Activated naive CD8-positive, alpha-beta T cell treated with anti-CD3 and anti-CD28 coated beads, Interleukin-2, amount 10 ng/mL, durations not matched to agents 7 days and 5 days (primary cell): Measurements from ENCODE around the gene FAF1. TPM values are rescaled to one million over a fixed set of nuclear protein-coding genes. Genes with fewer than 3 reads are reported as not detected.
A peak's percentile ranks its signal among the peaks of the same experiment; 100 is the strongest.

Source experiments
- ATAC-seq: fragments of 150-1000 bp; cut with Tn5 transposase; one replicate; pipeline ENCODE4 v1.10.0; 2021; ENCODE audit warnings: low read depth, moderate library complexity
- POLR2A ChIA-PET: fragments of 350-600 bp; sonication (Branson Sonifier 250); formaldehyde crosslinking; loops from one replicate; lab custom pipeline; 2021; ENCODE audit warnings: antibody characterized with exemption; lab: Charles Lee
- DNase-seq: peaks from one replicate; pipeline ENCODE4 v3.0.0; 2021
- H3K27ac Mint-ChIP-seq: one replicate; pipeline ENCODE4 v1.8.0; 2022; ENCODE audit warnings: mild to moderate bottlenecking, mixed read lengths
- H3K27me3 Mint-ChIP-seq: one replicate; pipeline ENCODE4 v1.8.0; 2022; ENCODE audit warnings: mild to moderate bottlenecking, moderate library complexity, mixed read lengths
- H3K36me3 Mint-ChIP-seq: one replicate; pipeline ENCODE4 v1.8.0; 2021; ENCODE audit warnings: mild to moderate bottlenecking, mixed read lengths
- H3K4me1 Mint-ChIP-seq: one replicate; pipeline ENCODE4 v1.8.0; 2021; ENCODE audit warnings: mixed read lengths
- H3K4me3 Mint-ChIP-seq: one replicate; pipeline ENCODE4 v1.8.0; 2022; ENCODE audit warnings: mild to moderate bottlenecking, moderate library complexity, mixed read lengths
- H3K9me3 Mint-ChIP-seq: one replicate; pipeline ENCODE4 v1.8.0; 2021; ENCODE audit warnings: mixed read lengths
- total RNA-seq, 2 experiments: library from RNA; stranded (reverse); gene quantifications; one replicate each; pipeline ENCODE4 v1.2.3, GENCODE V29; 2021

Gene FAF1
- total RNA-seq, 2 experiments from 2014 or later, result 70.3 to 75.2 TPM

DNA sequence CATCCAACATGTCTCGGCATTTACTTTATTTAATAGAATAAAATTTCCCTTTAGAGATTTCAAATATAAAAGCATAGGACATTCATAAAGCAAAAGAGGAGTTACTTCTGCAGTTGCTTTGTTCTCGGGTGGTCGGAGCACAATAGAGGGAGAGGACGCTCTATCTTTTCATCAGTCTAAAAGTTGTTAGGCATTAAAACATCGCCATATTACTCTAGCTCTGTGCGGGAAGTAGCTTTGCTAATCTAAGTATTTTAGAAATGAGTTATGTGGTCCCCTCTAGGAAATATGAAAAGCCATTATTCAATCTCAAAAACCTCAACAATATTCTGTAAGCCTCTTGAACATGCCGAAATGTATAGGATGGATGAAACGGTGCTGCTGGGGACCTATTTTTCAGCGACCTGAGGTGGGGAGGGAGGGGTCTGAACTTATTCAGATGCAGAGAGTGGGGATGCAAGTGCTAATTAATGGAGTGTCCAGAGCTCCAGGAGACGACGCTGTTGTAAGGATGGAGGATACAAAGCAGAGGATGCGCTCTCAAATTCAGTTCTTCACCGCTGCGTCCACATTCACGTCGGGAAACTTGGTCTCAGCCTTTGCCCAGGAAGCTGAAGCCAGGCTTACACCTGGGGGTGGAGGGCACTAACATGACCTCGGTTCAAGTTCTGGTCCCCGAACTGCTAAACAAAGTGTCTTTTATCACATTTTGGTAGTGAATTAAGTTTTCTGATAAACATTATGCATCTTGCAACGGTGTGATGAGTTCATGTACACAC, 16.2 kb upstream of the FAF1 start:
- Mint-ChIP-seq H3K4me3 (peak overlapping the region; percentile 85), H3K4me1 (peaks cover 28% of the 10 kb centered on the region), H3K27me3 (peaks cover 24% of the 10 kb centered on the region), H3K36me3 (peaks cover 24% of the 10 kb centered on the region), H3K9me3 (no peaks in the 10 kb centered on the region), H3K27ac (peak overlapping the region; percentile 82)
- DNase-seq (no peak), ATAC-seq (peak; percentile 5)
- POLR2A ChIA-PET, result interaction anchor here (1.3 to 3.7 kb wide), 3 partner anchors 7 to 31 kb away, joined by 3 to 108 read pairs (median 45); partner anchors contain the start of genes CDKN2C and FAF1

DNA sequence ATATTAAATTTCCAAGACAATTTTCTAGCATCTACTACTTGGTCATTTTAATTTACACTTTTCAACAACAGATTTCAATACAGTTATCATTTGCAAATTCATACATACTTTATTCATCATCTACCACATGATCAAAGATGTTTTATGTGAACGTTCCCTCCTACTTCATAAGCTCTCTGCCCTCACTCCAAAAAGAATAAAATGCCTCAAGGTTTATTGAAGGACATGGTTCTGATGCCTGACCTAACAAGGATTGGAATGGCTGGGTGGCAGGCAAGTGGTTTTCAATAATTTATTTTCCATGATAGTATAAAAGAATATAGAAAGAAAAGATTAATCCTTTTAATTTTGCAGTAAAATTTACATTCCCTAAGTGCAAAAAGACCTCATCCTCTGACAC, 15.4 kb upstream of the FAF1 start:
- H3K4me1 Mint-ChIP-seq, result peaks cover 30% of the 10 kb centered on the region
- no peaks in the 10 kb centered on the region for H3K9me3 Mint-ChIP-seq
- no peak overlapping the region for H3K27ac Mint-ChIP-seq
- POLR2A ChIA-PET, result no interaction called here
- no peak for DNase-seq
- peaks cover 30% of the 10 kb centered on the region for H3K36me3 Mint-ChIP-seq
- no peak overlapping the region for H3K4me3 Mint-ChIP-seq
- peaks cover 20% of the 10 kb centered on the region for H3K27me3 Mint-ChIP-seq
- no peak for ATAC-seq

DNA sequence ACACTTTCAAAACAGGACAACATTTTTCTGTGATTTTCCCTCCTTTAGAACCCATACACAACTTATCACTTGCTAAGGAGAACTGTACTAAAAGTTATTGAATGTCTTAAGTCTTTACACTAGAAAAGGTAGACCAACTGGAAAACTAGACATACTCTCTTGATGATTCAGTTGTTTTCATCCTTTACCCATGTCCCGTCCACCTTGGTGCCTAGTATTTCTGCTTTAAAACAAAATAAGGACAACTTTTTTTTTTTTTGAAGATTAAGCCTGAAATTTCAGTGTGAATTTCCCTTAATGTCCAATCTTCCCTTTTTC, 14.5 kb upstream of the FAF1 start:
- H3K36me3 Mint-ChIP-seq, result peaks cover 36% of the 10 kb centered on the region
- POLR2A ChIA-PET, result interaction anchor here (2.3 kb wide), 1 partner anchor 14 kb away, joined by 5 read pairs; the partner anchor contains the start of gene FAF1
- H3K27me3 Mint-ChIP-seq, result peaks cover 13% of the 10 kb centered on the region
- H3K4me1 Mint-ChIP-seq, result peaks cover 26% of the 10 kb centered on the region
- no peak overlapping the region for H3K4me3 Mint-ChIP-seq
- DNase-seq (no peak), ATAC-seq (no peak)
- no peak overlapping the region for H3K27ac Mint-ChIP-seq
- no peaks in the 10 kb centered on the region for H3K9me3 Mint-ChIP-seq

DNA sequence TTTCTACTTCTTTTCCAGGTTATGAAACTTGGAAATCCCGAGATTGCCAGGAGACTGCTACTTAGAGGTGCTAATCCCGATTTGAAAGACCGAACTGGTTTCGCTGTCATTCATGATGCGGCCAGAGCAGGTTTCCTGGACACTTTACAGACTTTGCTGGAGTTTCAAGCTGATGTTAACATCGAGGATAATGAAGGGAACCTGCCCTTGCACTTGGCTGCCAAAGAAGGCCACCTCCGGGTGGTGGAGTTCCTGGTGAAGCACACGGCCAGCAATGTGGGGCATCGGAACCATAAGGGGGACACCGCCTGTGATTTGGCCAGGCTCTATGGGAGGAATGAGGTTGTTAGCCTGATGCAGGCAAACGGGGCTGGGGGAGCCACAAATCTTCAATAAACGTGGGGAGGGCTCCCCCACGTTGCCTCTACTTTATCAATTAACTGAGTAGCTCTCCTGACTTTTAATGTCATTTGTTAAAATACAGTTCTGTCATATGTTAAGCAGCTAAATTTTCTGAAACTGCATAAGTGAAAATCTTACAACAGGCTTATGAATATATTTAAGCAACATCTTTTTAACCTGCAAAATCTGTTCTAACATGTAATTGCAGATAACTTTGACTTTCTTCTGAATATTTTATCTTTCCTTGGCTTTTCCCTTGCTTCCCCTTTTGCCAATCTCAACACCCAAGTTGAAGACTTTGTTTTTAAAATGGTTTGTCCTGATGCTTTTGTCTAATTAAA, 14.0 kb upstream of the FAF1 start:
- Mint-ChIP-seq H3K27me3 (peaks cover 9% of the 10 kb centered on the region), H3K4me1 (peaks cover 23% of the 10 kb centered on the region), H3K27ac (no peak overlapping the region), H3K4me3 (no peak overlapping the region), H3K36me3 (peaks cover 36% of the 10 kb centered on the region), H3K9me3 (no peaks in the 10 kb centered on the region)
- ATAC-seq (no peak), DNase-seq (no peak)
- POLR2A ChIA-PET, result interaction anchor here (2.3 kb wide), 1 partner anchor 14 kb away, joined by 5 read pairs; the partner anchor contains the start of gene FAF1

DNA sequence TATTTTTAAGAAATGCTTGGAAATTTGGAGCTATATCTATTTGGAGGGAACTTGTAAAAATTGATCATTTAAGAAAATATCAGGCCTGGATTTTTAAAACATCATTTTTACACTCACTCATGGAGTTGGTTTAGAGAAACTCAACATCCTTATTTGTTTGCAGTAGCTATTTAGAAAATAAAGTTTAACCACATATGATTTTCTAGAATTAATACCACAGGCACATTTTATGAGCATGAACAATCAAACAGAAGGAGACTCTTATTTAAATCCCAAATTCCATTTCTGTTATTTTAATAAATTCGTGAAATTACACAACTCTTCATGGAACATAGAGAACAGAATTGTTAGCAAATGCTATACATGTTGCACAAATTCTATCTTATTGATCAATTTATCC, 13.2 kb upstream of the FAF1 start:
- no peak for ATAC-seq
- Mint-ChIP-seq H3K4me3 (no peak overlapping the region), H3K27me3 (peaks cover 3% of the 10 kb centered on the region), H3K36me3 (peaks cover 37% of the 10 kb centered on the region), H3K9me3 (no peaks in the 10 kb centered on the region), H3K27ac (no peak overlapping the region), H3K4me1 (peaks cover 17% of the 10 kb centered on the region)
- POLR2A ChIA-PET, result interaction anchor here (2.3 kb wide), 1 partner anchor 13 kb away, joined by 5 read pairs; the partner anchor contains the start of gene FAF1
- DNase-seq, result no peak

DNA sequence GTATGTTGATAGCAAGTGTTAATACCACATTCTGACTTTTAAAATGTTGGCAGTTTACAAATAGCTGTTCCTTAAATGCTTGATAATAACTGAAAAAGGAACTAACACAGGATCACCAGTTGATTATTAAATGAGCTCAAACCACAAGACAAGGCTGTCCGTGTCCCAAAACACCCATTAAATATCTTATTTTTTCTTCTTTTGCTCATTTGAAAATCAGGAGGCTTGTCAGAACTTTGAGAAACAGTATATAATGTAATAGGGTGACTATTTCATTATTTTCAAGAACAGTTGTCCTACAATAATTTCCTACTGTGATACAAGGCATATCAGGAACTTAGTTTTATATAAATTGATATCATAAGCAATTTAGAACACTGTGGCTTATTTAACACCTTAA, 12.7 kb upstream of the FAF1 start:
- no peaks in the 10 kb centered on the region for H3K9me3 Mint-ChIP-seq
- H3K4me1 Mint-ChIP-seq, result peaks cover 18% of the 10 kb centered on the region
- POLR2A ChIA-PET, result interaction anchor here (0.6 to 2.3 kb wide), 2 partner anchors 13 to 197 kb away, joined by 5 read pairs; partner anchors contain the start of gene FAF1
- H3K36me3 Mint-ChIP-seq, result peaks cover 37% of the 10 kb centered on the region
- DNase-seq, result no peak
- no peak for ATAC-seq
- H3K27me3 Mint-ChIP-seq, result peaks cover 3% of the 10 kb centered on the region
- no peak overlapping the region for H3K27ac Mint-ChIP-seq
- H3K4me3 Mint-ChIP-seq, result peak overlapping the region; percentile 4

DNA sequence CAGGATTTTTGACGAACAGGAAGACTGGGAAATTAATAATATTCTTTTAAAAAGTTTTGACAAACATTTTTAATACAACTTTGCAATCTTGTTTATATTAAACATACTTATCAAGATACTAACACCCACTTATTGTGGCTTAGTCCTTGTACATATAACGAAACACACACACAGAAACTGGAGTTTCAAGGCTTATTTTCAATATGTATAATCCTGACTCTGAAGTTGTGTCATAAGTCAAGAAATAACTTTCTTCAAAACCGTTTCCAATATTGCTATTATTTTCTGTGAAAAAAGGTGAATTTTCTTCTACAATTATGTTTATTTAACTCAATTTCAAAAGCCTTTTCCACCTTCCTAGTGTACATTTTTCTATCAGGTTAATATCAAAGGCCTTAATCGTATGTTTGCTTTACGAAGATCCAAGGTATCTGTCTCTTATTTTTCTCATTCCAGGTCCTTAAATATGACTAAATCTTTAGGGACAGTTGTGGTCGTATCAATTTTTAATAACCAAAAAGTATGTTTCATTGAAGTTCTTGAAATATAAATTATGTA, 11.8 kb upstream of the FAF1 start:
- POLR2A ChIA-PET, result interaction anchor here (0.6 to 3.9 kb wide), 2 partner anchors 12 to 198 kb away, joined by 5 to 80 read pairs; partner anchors contain the start of gene FAF1
- H3K9me3 Mint-ChIP-seq, result no peaks in the 10 kb centered on the region
- DNase-seq (no peak), ATAC-seq (no peak)
- no peak overlapping the region for H3K27ac Mint-ChIP-seq
- H3K27me3 Mint-ChIP-seq, result peaks cover 3% of the 10 kb centered on the region
- peaks cover 22% of the 10 kb centered on the region for H3K4me1 Mint-ChIP-seq
- H3K4me3 Mint-ChIP-seq, result peak overlapping the region; percentile 99
- H3K36me3 Mint-ChIP-seq, result peaks cover 37% of the 10 kb centered on the region

DNA sequence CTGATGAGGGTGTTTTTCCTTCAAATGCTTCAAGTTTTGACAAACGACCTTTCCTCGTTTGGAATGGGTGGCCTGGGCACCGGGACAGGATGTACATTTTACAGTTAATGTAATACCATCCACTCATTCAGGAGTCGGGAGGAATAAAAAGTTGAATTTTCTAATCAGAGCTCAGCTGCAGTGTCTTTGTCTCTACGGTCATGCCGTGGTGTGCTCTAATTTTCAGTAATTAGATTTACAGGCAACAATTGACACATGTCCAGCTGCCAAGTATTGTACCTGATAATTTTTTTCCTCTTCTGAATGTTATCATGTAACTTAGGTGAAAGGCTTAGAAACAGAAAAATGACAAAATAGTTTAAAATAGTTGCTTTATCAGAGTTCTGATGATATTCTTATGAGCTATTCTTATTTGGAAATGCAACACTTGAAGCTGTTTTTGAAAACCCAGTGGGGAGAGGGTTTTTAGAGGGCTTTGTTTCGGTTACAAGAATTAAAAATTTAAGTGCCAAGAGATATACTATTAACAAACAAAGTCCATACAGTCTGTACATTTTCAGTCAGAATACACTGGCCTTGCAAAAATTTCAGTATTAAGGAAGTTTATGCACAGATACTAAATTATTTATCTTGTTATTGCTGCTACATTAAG, 11.0 kb upstream of the FAF1 start:
- peaks cover 34% of the 10 kb centered on the region for H3K36me3 Mint-ChIP-seq
- POLR2A ChIA-PET, result interaction anchor here (3.4 to 3.9 kb wide), 2 partner anchors 7 to 11 kb away, joined by 80 to 108 read pairs; partner anchors contain the start of gene FAF1
- H3K4me1 Mint-ChIP-seq, result peaks cover 15% of the 10 kb centered on the region
- no peaks in the 10 kb centered on the region for H3K9me3 Mint-ChIP-seq
- H3K27ac Mint-ChIP-seq, result peak overlapping the region; percentile 99
- peak overlapping the region; percentile 99 for H3K4me3 Mint-ChIP-seq
- ATAC-seq (no peak), DNase-seq (no peak)
- H3K27me3 Mint-ChIP-seq, result peaks cover 3% of the 10 kb centered on the region

DNA sequence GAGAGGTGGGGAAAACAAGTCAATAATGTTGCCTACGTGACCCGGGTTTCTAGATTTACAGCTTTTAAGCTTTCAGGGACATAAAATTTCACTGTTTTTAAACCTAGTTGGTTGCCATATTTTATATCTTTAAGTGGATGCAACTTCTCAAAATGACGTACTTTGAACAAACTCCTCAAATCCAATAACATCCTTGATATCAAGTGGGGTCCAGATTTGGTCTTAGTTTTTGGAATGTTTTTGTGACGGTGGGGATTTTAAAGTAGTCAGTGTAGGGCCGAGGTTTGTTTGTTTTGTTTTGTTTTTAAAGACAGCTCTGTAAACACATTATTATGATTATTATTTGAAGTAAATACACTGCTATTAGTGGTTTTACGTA, 10.4 kb upstream of the FAF1 start:
- Mint-ChIP-seq H3K4me1 (peaks cover 14% of the 10 kb centered on the region), H3K9me3 (no peaks in the 10 kb centered on the region), H3K36me3 (peaks cover 33% of the 10 kb centered on the region), H3K27ac (peak overlapping the region; percentile 99), H3K27me3 (peaks cover 3% of the 10 kb centered on the region), H3K4me3 (peak overlapping the region; percentile 99)
- ATAC-seq (no peak), DNase-seq (no peak)
- POLR2A ChIA-PET, result interaction anchor here (3.4 to 3.9 kb wide), 2 partner anchors 7 to 11 kb away, joined by 80 to 108 read pairs; partner anchors contain the start of gene FAF1

DNA sequence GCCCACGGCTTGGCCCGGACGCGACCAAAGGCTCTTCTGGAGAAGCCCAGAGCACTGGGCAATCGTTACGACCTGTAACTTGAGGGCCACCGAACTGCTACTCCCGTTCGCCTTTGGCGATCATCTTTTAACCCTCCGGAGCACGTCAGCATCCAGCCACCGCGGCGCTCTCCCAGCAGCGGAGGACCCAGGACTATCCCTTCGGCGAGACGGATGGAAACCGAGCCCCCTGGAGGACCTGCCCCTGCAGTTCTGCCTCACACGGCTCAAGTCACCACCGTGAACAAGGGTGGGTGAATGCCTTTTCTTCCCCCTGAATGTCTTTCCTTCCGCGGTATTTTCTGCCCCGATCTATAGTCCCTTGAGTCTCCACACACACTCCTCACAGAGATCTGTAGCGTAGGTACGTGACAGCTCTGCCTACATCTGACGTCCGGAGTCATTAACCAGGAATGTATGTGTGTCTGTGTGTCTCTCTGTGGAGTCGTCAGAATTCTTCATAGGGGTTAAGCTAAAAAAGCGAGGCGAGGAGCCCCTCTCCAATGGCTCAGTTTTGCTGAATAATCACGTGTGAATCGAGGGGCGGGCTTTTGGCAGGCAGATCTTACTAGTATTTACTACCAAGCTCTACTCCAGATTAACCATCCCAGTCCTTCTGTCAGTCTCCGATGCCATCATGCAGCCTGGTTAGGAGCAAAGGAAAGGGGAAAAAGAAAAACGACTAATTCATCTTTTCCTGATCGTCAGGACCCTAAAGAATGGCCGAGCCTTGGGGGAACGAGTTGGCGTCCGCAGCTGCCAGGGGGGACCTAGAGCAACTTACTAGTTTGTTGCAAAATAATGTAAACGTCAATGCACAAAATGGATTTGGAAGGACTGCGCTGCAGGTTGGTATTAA, 9.8 kb upstream of the FAF1 start, which contains the start of gene CDKN2C:
Gene CDKN2C (plus strand): TSS at position 635 of the 898 bp plus-strand sequence. CDS start 124 bp downstream, at position 759.
- Mint-ChIP-seq H3K9me3 (no peaks in the 10 kb centered on the region), H3K27me3 (peaks cover 7% of the 10 kb centered on the region), H3K27ac (peak within 1 kb of the TSS; percentile 100), H3K4me3 (peak within 1 kb of the TSS; percentile 99), H3K4me1 (peaks cover 14% of the 10 kb centered on the region), H3K36me3 (peaks cover 32% of the 10 kb centered on the region)
- ATAC-seq (peak; percentile 23), DNase-seq (peak; percentile 54)
- POLR2A ChIA-PET, result interaction anchor here (0.9 to 3.9 kb wide), 3 partner anchors 8 to 17 kb away, joined by 3 to 108 read pairs (median 80); partner anchors contain the start of gene FAF1

DNA sequence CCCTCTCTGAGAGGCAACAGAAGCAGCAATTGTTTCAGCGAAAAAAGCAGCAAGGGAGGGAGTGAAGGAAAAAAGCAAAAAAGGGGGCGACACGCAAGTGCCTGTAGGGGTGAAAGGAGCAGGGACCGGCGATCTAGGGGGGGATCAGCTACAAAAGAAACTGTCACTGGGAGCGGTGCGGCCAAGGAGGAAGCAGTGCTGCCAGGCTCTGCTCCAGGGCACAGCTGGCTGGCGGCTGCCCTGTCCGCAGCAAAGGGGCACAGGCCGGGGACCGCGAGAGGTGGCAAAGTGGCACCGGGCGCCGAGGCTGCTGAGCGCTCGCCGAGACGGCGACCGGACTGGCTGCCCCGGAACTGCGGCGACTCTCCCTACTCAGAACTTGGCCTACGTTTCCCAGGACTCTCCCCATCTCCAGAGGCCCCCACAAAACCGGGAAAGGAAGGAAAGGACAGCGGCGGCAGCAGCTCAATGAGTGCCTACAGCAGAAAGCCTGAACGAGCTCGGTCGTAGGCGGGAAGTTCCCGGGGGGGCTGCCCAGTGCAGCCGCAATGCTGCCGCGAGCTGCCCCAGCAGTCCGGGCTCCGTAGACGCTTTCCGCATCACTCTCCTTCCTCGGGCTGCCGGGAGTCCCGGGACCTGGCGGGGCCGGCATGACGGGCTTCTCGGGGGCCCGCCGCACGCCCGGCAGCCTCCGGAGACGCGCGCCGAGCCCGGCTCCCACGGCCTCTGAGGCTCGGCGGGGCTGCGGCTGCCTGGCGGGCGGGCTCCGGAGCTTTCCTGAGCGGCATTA, 8.9 kb upstream of the FAF1 start:
- peak; percentile 73 for DNase-seq
- Mint-ChIP-seq H3K27me3 (peaks cover 7% of the 10 kb centered on the region), H3K27ac (peak overlapping the region; percentile 100), H3K9me3 (no peaks in the 10 kb centered on the region), H3K4me1 (peaks cover 14% of the 10 kb centered on the region), H3K36me3 (peaks cover 26% of the 10 kb centered on the region), H3K4me3 (peak overlapping the region; percentile 99)
- POLR2A ChIA-PET, result interaction anchor here (0.9 to 3.9 kb wide), 6 partner anchors 9 to 267 kb away, joined by 3 to 108 read pairs (median 3); partner anchors contain the start of genes FAF1 and RNF11
- ATAC-seq, result peak; percentile 23
